ENCODE measurements around the gene BNIP3.

The BNIP3 gene

DNA sequence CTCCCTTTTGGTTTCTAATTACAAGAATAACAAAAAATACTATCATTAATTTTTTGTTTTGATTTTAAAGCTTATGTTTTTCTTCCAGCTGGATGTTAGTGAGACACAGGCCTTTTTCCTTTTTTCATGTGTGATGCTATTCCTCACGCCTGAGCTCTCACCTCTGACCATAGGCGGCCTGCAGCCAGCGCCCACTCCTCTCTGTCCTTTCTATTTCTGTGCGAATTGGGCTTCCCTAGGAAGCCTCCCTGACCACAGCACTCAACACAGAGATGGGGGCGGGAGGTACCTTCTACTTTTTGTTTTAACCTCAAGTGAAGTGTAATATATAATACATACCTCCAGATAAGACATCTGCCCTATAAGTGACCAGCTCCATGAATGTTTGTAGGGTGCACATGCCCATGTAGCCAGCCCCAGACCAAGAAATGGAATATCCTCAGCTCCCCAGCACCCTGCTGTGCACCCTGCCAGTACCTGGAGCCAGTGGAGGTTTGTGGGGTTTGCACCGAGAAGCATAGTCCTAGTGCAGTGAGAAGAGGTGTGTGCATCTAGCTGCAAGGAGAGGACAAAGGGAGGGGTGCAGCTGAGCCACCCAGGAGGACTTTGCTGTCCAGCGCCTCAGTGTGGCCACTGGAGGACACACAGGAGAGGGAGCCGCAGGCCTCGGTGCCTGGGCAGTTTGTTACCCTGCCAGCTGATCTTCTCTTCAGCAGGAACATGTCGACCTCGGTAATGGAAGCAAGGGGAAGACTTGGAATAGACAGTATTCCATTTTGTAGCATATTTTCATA lies 38.5 kb downstream of the BNIP3 start:
- Mint-ChIP-seq H3K4me3 (no peak overlapping the region), H3K9me3 (no peaks in the 10 kb centered on the region), H3K27ac (no peak overlapping the region), H3K36me3 (ENCODE audit: low read depth) (peaks cover 41% of the 10 kb centered on the region), H3K27me3 (ENCODE audit: low read depth) (no peaks in the 10 kb centered on the region), H3K4me1 (ENCODE audit: low read depth) (peaks cover 1% of the 10 kb centered on the region)

DNA sequence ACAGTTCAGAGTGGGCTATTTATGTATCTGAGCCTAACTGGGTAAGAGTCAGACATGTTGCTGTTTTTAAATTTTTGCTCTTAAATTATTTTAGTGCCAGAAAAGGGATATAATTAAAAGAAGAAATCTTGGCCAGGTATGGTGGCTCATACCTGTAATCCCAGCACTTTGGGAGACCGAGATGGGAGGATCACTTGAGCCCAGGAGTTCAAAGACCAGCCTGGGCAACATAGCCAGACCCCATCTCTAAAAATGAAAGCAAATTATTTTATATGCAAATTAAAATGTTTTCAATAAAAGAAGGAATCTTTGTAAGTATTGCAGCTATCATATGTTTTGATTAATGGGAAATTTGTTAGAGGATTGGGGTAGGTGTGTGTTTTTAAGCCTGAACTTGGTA lies 39.3 kb downstream of the BNIP3 start:
- Mint-ChIP-seq H3K4me1 (ENCODE audit: low read depth) (peaks cover 1% of the 10 kb centered on the region), H3K36me3 (ENCODE audit: low read depth) (peaks cover 40% of the 10 kb centered on the region), H3K4me3 (no peak overlapping the region), H3K27ac (no peak overlapping the region), H3K9me3 (no peaks in the 10 kb centered on the region), H3K27me3 (ENCODE audit: low read depth) (no peaks in the 10 kb centered on the region)

DNA sequence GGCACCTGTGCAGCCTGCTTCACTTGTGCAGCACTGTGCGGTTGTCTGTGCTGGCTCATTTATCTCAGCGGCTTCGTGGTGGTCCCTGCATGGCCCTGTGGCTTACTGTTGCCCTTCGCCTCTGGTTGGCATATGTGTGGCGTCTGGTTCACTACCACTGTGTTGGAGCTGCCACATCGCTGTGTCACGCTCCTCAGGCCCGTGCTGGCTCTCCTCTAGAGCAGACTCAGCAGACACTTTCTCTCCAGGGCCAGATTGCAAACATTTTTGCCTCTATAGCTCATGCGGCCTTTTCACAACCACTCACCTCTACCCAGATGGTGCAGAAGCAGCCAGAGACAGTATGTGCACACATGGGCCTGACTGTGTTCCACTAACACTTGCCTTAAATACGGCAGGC lies 43.0 kb downstream of the BNIP3 start:
- H3K4me1 Mint-ChIP-seq (ENCODE audit: low read depth) = peaks cover 14% of the 10 kb centered on the region
- H3K36me3 Mint-ChIP-seq (ENCODE audit: low read depth) = peaks cover 27% of the 10 kb centered on the region
- H3K27me3 Mint-ChIP-seq (ENCODE audit: low read depth) = no peaks in the 10 kb centered on the region
- no peak overlapping the region for H3K4me3 Mint-ChIP-seq
- no peaks in the 10 kb centered on the region for H3K9me3 Mint-ChIP-seq
- H3K27ac Mint-ChIP-seq = no peak overlapping the region

DNA sequence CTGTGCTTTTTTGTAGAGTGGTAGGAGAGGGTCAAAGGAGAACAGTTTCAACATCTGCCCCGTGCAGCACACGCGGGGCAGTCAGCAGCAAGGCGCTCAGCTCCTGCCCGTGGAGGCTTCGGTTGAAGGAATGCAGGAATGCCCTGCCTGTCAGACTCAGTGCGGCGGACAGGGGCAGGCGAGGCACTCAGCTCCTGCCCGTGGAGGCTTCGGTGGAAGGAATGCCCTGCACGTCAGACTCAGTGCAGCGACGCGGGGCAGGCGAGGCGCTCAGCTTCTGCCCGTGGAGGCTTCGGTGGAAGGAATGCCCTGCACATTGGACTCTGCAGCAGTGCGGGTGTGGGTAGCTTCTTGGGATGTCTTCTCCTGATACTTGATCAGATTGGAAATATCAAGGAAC lies 43.9 kb downstream of the BNIP3 start:
- no peaks in the 10 kb centered on the region for H3K9me3 Mint-ChIP-seq
- peaks cover 27% of the 10 kb centered on the region for H3K36me3 Mint-ChIP-seq (ENCODE audit: low read depth)
- no peaks in the 10 kb centered on the region for H3K27me3 Mint-ChIP-seq (ENCODE audit: low read depth)
- peaks cover 15% of the 10 kb centered on the region for H3K4me1 Mint-ChIP-seq (ENCODE audit: low read depth)
- no peak overlapping the region for H3K27ac Mint-ChIP-seq
- H3K4me3 Mint-ChIP-seq = no peak overlapping the region

DNA sequence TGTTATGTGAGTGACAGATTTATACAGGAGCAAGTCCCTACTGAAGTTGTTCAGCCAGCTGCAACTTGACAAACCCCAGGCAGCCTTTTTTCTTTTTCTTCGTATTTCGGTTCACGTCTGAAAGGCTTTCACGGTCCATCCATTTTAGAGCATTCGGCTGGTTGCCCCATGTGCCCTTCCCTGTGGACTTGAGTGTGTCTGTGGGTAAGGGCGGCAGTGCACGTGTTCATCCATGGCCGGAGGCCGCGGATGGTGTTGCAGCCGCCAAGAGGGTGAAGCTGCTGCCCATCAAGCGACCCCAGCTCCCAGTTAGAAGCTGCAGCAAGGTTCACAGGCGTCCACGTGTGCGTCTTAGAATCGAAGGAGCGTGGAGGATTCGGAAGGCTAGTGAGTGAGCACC lies 45.0 kb downstream of the BNIP3 start:
- no peak overlapping the region for H3K4me3 Mint-ChIP-seq
- no peaks in the 10 kb centered on the region for H3K27me3 Mint-ChIP-seq (ENCODE audit: low read depth)
- no peaks in the 10 kb centered on the region for H3K9me3 Mint-ChIP-seq
- H3K4me1 Mint-ChIP-seq (ENCODE audit: low read depth) = peaks cover 15% of the 10 kb centered on the region
- peaks cover 27% of the 10 kb centered on the region for H3K36me3 Mint-ChIP-seq (ENCODE audit: low read depth)
- H3K27ac Mint-ChIP-seq = no peak overlapping the region

DNA sequence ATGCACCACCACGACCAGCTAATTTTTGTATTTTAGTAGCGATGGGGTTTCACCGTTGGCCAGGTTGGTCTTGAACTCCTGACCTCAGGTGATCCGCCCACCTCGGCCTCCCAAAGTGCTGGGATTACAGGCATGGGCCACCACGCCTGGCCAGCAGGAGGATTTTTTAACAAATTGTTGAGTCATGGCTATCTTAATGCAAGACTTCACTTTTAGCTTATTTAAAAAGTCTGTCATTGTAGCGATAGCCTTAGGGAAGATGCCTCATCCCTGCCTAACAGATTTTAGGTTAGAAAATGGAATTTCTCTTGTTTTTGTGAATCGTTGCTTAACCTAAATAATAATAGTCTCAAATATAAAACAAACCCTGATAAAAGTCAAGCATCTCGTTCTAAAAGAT lies 45.4 kb downstream of the BNIP3 start:
- H3K4me1 Mint-ChIP-seq (ENCODE audit: low read depth) = peaks cover 19% of the 10 kb centered on the region
- H3K36me3 Mint-ChIP-seq (ENCODE audit: low read depth) = peaks cover 27% of the 10 kb centered on the region
- H3K27ac Mint-ChIP-seq = no peak overlapping the region
- H3K27me3 Mint-ChIP-seq (ENCODE audit: low read depth) = no peaks in the 10 kb centered on the region
- H3K9me3 Mint-ChIP-seq = no peaks in the 10 kb centered on the region
- no peak overlapping the region for H3K4me3 Mint-ChIP-seq

DNA sequence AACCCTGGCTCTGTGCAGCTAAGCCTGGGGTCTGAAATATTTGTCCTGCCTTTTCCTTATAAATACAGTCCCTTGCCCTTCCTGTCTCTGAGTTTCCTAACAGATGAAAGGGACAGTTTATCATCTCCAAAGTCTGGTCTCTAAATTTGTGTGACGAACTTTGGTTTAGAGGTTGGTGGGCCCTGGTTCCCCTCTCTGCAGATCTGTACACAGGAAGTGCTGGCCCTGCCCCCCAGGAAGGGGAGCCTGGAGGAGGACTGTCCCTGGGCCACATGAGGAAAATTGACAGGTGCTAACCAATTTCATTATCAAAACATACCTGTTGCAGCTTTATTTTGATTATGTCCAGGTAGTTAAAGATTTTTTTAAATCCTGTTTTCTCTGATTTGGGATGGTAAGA lies 46.5 kb downstream of the BNIP3 start:
- no peak overlapping the region for H3K27ac Mint-ChIP-seq
- H3K4me1 Mint-ChIP-seq (ENCODE audit: low read depth) = peaks cover 29% of the 10 kb centered on the region
- H3K36me3 Mint-ChIP-seq (ENCODE audit: low read depth) = peaks cover 24% of the 10 kb centered on the region
- H3K27me3 Mint-ChIP-seq (ENCODE audit: low read depth) = no peaks in the 10 kb centered on the region
- H3K4me3 Mint-ChIP-seq = no peak overlapping the region
- H3K9me3 Mint-ChIP-seq = no peaks in the 10 kb centered on the region

DNA sequence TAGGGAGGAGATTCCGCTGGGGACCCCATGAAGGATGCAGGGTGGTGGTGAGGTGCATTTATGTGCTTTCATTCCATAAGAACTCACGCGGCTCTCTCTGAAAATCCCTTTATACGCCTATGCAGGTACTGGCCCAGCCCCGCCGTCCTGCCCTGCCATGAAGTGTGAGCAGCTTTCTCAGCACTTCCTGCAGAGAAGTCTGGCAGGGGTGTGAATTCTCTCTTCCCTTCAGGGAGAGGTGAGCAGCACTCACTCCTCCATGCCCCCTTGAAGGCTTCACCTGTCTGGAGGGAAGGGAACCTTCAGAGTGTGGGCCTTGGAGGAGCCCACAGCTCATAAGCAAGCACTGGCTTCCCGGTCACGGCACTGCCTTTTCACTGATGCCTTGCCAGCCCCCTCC lies 47.0 kb downstream of the BNIP3 start:
- peaks cover 34% of the 10 kb centered on the region for H3K4me1 Mint-ChIP-seq (ENCODE audit: low read depth)
- peaks cover 24% of the 10 kb centered on the region for H3K36me3 Mint-ChIP-seq (ENCODE audit: low read depth)
- H3K27me3 Mint-ChIP-seq (ENCODE audit: low read depth) = no peaks in the 10 kb centered on the region
- no peak overlapping the region for H3K27ac Mint-ChIP-seq
- H3K9me3 Mint-ChIP-seq = no peaks in the 10 kb centered on the region
- H3K4me3 Mint-ChIP-seq = no peak overlapping the region

DNA sequence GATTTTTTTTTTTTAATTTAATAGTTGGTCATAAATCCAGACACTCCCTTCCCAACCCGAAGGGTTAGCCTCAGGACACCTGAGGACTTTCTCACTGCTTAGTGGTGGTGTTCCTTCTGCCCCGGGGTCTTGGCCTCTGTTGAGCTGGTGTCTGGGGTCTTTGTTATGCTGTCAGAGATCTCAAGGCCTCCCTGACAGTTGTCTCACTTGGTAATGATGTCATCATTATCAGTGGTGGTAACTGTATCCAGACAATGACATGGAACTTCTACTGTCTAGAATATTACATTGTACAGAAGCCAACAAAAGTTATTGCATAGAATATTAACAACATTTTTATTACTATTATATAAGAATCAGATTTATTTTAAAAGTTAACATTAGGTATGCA lies 48.0 kb downstream of the BNIP3 start:
- Mint-ChIP-seq H3K4me1 (ENCODE audit: low read depth) (peaks cover 42% of the 10 kb centered on the region), H3K27me3 (ENCODE audit: low read depth) (no peaks in the 10 kb centered on the region), H3K27ac (no peak overlapping the region), H3K4me3 (no peak overlapping the region), H3K9me3 (no peaks in the 10 kb centered on the region), H3K36me3 (ENCODE audit: low read depth) (peaks cover 23% of the 10 kb centered on the region)

DNA sequence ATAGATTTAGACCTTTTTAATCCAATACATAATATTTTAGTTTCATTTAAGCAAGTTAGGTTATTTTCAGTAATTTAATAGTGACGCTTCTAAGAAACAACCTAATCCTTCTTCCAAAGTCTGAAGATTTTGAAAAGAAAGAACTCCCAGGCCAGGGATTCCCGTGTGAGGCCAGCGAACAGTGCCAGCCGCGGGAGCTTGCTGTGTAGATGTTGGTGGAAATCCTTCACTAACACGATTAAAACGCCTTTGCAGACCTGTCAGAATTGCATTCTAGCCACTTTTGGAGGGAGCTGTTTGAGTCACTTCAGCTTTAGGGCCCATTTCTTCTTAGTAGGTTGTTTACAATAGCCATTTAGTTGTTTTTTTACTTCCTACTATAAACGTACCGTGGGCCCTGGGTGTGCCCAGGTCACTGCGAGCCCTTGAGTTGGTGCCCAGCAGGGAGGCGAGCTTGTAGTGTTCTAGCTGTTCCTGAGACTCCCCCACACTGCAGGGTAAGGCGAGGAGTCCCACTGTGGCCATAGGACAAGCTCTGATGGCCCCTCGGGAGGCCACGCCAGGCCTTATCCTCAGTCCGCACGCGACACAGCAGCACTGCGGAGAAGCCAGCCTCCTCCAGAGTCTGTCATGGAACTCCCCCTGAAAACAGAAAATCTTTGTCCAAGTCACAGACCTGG lies 48.6 kb downstream of the BNIP3 start:
- peaks cover 20% of the 10 kb centered on the region for H3K36me3 Mint-ChIP-seq (ENCODE audit: low read depth)
- H3K4me1 Mint-ChIP-seq (ENCODE audit: low read depth) = peaks cover 47% of the 10 kb centered on the region
- H3K27me3 Mint-ChIP-seq (ENCODE audit: low read depth) = no peaks in the 10 kb centered on the region
- no peaks in the 10 kb centered on the region for H3K9me3 Mint-ChIP-seq
- no peak overlapping the region for H3K27ac Mint-ChIP-seq
- no peak overlapping the region for H3K4me3 Mint-ChIP-seq

DNA sequence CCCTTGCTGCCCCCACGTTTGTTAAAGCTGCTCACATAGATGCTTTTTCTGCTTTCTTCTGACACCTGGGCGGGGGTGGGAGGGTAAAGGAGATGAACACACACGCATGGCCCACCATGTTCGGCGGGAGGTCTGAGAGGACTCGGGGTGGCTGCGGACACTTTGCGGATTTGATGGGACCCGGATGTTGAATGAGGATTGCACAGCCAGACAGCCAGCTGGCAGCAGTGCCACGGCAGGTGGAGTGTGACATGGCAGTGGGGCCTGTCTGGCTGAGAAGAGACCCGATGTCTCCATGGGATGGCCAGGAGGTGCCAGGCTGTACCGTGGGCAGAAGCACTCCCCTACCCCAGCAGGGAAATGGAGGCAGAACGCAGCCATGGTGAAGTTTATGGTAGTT lies 49.7 kb downstream of the BNIP3 start:
- H3K27ac Mint-ChIP-seq = no peak overlapping the region
- no peaks in the 10 kb centered on the region for H3K27me3 Mint-ChIP-seq (ENCODE audit: low read depth)
- peaks cover 58% of the 10 kb centered on the region for H3K4me1 Mint-ChIP-seq (ENCODE audit: low read depth)
- no peak overlapping the region for H3K4me3 Mint-ChIP-seq
- no peaks in the 10 kb centered on the region for H3K9me3 Mint-ChIP-seq
- peaks cover 13% of the 10 kb centered on the region for H3K36me3 Mint-ChIP-seq (ENCODE audit: low read depth)

DNA sequence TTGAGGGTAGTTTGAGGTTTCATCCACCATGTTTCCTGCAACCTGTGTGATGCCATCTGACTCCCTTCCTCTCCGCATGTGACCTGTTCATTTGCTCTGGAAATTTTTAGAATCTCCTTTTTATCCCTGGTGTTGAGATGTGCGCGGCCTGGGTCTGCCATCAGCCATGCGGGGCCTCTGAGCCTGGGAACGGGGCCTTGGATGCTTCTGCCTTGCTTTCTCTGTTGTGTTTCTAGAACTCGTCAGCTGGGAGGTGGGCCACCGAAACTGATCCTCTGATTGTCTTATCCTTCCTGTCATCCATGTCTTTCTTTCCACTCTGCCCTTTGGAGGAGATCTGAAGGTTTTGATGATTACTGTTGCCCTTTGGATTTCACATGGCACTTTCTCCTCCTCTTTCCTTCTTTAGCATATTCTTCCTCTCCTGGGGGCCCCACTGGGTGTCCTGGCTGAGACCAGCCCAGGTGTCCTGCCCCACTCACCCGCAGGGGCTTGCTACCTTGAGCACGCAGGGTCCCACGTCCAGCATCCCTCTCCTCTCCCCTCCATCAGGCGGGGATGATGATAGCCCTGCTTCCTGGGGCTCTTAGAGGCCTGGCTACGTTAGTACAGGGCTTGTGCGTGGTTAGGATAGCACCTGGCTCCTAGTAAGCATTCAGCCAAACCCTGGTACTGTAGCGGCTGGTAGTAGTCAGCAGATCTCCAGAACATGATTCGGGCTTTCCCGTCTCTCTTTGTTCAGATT lies 51.0 kb downstream of the BNIP3 start:
- Mint-ChIP-seq H3K4me1 (ENCODE audit: low read depth) (peaks cover 63% of the 10 kb centered on the region), H3K36me3 (ENCODE audit: low read depth) (peaks cover 12% of the 10 kb centered on the region), H3K4me3 (no peak overlapping the region), H3K27ac (peak overlapping the region; percentile 41), H3K27me3 (ENCODE audit: low read depth) (no peaks in the 10 kb centered on the region), H3K9me3 (no peaks in the 10 kb centered on the region)

DNA sequence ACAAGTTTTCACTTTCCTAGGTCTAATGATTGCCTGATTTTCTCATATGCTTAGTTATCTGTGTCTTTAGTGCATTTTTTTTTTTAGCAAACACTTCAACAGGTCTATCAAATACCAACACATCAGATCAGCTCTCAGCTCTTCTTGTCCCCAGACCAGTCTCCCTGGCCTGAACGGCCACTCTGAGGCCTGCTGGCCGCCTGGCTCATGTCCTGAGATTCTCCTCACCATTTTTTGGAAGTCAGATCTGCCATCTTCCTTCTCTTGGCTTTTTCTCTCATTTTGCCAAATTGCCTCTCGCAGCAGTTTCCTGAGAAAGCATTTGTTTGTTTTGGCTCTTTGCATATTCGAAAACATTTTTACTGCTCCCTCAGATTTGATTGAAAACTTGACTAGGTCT lies 51.6 kb downstream of the BNIP3 start:
- peaks cover 17% of the 10 kb centered on the region for H3K36me3 Mint-ChIP-seq (ENCODE audit: low read depth)
- H3K27ac Mint-ChIP-seq = no peak overlapping the region
- peaks cover 5% of the 10 kb centered on the region for H3K9me3 Mint-ChIP-seq
- peaks cover 63% of the 10 kb centered on the region for H3K4me1 Mint-ChIP-seq (ENCODE audit: low read depth)
- H3K4me3 Mint-ChIP-seq = no peak overlapping the region
- no peaks in the 10 kb centered on the region for H3K27me3 Mint-ChIP-seq (ENCODE audit: low read depth)

DNA sequence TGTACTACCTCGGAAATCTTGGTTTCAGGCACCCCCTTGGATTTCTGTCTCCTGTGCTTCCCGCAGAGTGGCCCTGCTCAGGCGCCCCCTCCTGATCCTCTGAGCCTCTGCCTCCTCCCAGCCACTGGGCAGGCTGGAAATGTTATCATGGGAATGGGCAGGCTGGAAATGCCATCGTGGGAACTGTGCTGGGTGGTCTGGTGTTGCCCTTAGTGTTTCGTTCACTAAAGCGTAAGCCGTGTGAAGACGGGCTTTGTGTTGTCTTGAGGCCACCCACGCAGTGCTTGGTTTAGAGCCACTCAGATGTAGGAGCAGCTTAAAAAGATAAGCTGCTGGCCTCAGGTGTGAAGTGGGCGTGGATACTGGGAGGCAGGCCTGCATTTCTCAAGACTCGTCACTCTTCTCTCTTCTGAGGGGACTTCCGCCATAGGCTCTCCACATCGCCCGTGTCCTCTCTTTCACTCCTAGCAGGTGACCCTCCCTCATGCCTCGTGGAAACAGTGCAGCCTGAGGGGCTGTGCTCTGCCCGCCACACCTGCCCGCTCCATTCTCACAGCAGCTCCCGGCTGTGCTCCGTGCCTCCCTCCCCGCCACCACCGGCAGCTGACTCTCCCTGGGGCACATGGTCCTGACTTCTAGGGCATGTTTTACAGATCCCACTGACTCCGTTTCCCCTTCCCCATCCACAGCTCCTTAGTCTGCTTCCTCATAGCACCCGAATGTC lies 52.4 kb downstream of the BNIP3 start:
- Mint-ChIP-seq H3K4me3 (peak overlapping the region; percentile 21), H3K27me3 (ENCODE audit: low read depth) (no peaks in the 10 kb centered on the region), H3K9me3 (peaks cover 9% of the 10 kb centered on the region), H3K36me3 (ENCODE audit: low read depth) (peaks cover 21% of the 10 kb centered on the region), H3K27ac (no peak overlapping the region), H3K4me1 (ENCODE audit: low read depth) (peaks cover 61% of the 10 kb centered on the region)

Measured in T-helper 1 cell treated with Interleukin-12 subunit alpha and Interleukin-12 subunit beta and Interleukin-4 antibody, amounts not matched to agents 30 μg/mL and 1 μg/mL, for 36 hours (primary cell).